BJ (cell line): ENCODE data around the gene TIGD6. TPM values are rescaled to one million over a fixed set of nuclear protein-coding genes. Genes with fewer than 3 reads are reported as not detected.

Experiments
- CTCF ChIA-PET: fragments of 350-600 bp; formaldehyde crosslinking; extraction: SDS; loops from one replicate; lab custom pipeline; 2021; ENCODE audit warnings: antibody characterized with exemption, inconsistent platforms; lab: Yijun Ruan, JAX
- POLR2A ChIA-PET: fragments of 300-600 bp; sonication (Branson Sonifier 250); formaldehyde crosslinking; extraction: SDS; loops from one replicate; lab custom pipeline; 2021; ENCODE audit warnings: antibody characterized with exemption; lab: Charles Lee
- DNase-seq: peaks from one replicate; pipeline ENCODE4 v3.0.0-alpha.2; 2011; ENCODE audit warnings: low read depth
- H3K27me3 ChIP-seq: 2 replicates; pipeline ENCODE4 v1.6.0; 2011; ENCODE audit warnings: low read length; ENCODE audit not compliant: control insufficient read depth, insufficient read depth
- H3K36me3 ChIP-seq: 2 replicates; pipeline ENCODE4 v1.5.1; 2011; ENCODE audit warnings: low read length; ENCODE audit not compliant: control insufficient read depth, insufficient read depth
- H3K4me3 ChIP-seq: 2 replicates; pipeline ENCODE4 v1.5.1; 2011; ENCODE audit warnings: low read depth, mild to moderate bottlenecking, control low read depth, low read length
- CTCF ChIP-seq: IDR thresholded peaks from 2 replicates; pipeline ENCODE4 v1.5.1; 2011; ENCODE audit warnings: low read depth, mild to moderate bottlenecking, control low read depth, inconsistent platforms, low read length, moderate library complexity; ENCODE audit not compliant: insufficient read depth
- polyA plus RNA-seq: library from polyadenylated mRNA; depleted of rRNA; stranded (reverse); fragments of >200 nt; gene quantifications from 2 replicates; pipeline ENCODE4 v1.2.3, GENCODE V29; 2011

Gene TIGD6
- polyA plus RNA-seq, 1 experiment = 4.6 TPM

- ChIA-PET CTCF (interaction anchor here (0.8 to 3.3 kb wide), 6 partner anchors 9 to 156 kb away, joined by 3 to 17 read pairs (median 3); no protein-coding TSS in a partner anchor), POLR2A (no interaction called here)
- Histone ChIP-seq H3K36me3 (peaks cover 4% of the 10 kb centered on the region), H3K27me3 (no peaks in the 10 kb centered on the region), H3K4me3 (peak overlapping the region; percentile 70)
- DNase-seq = no peak
- TF ChIP-seq CTCF = no peak
Observed at GRCh38 chr5:150000990-150001659, 671 bp upstream of the TIGD6 start.

DNA sequence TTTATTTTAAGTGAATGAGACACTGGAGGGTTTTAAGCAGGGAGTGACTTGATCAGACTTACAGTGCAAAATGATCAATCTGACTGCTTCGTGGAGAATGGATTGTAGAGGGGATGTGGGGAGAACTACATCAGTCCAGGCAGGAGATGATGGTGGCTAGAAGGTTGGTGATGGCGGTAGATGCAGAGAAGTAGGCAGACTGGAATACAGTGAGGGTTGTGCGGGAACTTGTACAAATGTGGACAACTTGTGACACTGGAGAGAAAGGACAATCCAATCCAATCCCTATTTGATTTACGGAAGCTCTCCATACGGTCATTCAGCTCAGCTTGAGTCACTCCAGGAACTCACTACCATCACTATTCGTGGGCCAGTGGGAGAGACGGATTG, 593 bp downstream of the TIGD6 start:
- no peak for DNase-seq
- POLR2A ChIA-PET = interaction anchor here (0.6 kb wide), 1 partner anchor 115 kb away, joined by 3 read pairs; no protein-coding TSS in a partner anchor
- H3K27me3 ChIP-seq = no peaks in the 10 kb centered on the region
- H3K36me3 ChIP-seq = no peaks in the 10 kb centered on the region; the same call in 1 of the 2 replicates
- CTCF ChIA-PET = interaction anchor here (1.0 to 3.3 kb wide), 4 partner anchors 9 to 219 kb away, joined by 3 to 17 read pairs (median 4); no protein-coding TSS in a partner anchor
- peak overlapping the region; percentile 70 for H3K4me3 ChIP-seq
- no peak for TF ChIP-seq CTCF

DNA sequence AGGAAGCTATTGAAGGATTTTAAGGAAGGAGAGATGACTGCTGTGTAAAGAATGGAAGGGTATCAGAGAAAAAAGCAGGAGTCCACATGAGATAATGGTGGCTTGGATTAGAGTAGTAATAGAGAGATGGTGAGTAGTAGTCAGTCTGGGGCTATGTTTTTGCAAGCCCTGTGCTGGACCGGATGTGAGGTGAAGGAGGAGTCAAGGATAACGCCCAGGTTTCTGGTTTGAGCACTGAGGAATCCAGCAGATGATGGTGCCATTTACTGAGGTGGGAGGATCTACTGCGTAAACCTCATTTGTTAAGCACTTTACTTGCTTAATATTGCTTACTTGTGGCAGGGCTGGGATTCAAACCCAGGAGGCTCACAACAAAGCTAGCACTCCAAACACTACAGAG, 1.1 kb downstream of the TIGD6 start:
- Histone ChIP-seq H3K4me3 (peak overlapping the region; percentile 70; the same call in 1 of the 2 replicates), H3K27me3 (no peaks in the 10 kb centered on the region), H3K36me3 (no peaks in the 10 kb centered on the region; the same call in 1 of the 2 replicates)
- ChIA-PET POLR2A (interaction anchor here (0.6 kb wide), 1 partner anchor 116 kb away, joined by 3 read pairs; no protein-coding TSS in a partner anchor), CTCF (interaction anchor here (1.0 to 3.3 kb wide), 4 partner anchors 9 to 219 kb away, joined by 3 to 17 read pairs (median 4); no protein-coding TSS in a partner anchor)
- TF ChIP-seq CTCF = no peak
- no peak for DNase-seq

DNA sequence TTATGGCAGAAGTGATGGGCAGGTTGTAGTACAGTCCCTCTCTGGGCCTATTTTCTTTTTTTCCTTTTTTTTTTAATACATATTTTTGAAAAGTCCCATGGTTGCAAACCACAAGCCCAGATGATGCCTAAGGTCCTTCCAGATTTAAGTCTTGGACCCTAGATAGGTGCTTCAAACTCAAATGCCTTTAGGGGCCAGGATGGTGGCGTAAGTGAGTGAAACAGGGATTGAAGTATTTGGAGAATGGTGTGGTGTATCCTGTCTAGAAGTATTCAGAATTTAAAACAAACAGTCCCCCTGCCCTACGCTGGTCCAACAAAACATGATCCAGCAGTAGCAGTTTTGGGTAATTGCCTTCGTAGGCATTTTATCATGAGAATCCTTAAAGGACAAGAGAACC, 2.2 kb downstream of the TIGD6 start:
- DNase-seq = no peak
- ChIA-PET POLR2A (no interaction called here), CTCF (interaction anchor here (3.3 kb wide), 1 partner anchor 7 kb away, joined by 17 read pairs; no protein-coding TSS in a partner anchor)
- Histone ChIP-seq H3K4me3 (no peak overlapping the region), H3K27me3 (no peaks in the 10 kb centered on the region), H3K36me3 (no peaks in the 10 kb centered on the region; the same call in 1 of the 2 replicates)
- no peak for TF ChIP-seq CTCF

DNA sequence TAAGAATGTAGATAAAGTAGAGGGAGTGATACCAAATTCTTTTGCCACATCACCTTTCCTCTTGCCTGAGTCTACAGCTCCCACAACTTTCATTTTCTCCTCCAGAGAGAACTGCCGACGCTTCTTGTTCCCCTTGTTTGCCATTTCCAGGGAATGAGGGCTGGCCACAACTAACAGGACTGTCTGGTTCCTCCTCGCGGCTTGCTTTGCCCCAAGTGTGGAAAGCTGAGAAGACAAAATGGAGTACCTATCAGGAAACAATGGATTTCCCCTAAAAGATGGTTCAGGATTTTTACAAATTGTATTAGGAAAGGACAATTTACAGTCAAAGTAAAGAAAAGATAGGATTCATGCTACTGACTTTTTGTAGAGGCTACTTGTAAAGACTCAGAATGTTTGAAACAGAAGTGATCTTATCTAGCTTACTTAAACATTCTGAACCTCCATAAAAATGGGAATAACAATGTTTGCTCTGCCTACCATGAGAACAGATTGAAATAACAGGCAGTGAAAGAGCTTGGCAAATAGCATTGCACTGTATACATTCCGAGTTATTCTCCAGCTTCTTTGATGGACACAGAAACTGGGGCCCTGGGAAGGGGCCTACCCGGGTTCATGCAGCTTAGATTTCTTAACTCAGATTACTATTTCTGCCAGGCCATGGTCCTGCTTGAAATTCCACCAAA, 4.1 kb downstream of the TIGD6 start:
- DNase-seq = no peak
- Histone ChIP-seq H3K27me3 (no peaks in the 10 kb centered on the region), H3K36me3 (no peaks in the 10 kb centered on the region; the same call in 1 of the 2 replicates), H3K4me3 (no peak overlapping the region)
- no peak for TF ChIP-seq CTCF
- ChIA-PET CTCF (interaction anchor here (0.8 to 2.2 kb wide), 4 partner anchors 37 to 220 kb away, joined by 3 to 6 read pairs (median 4); no protein-coding TSS in a partner anchor), POLR2A (no interaction called here)
